ENCODE measurements around the gene RPS15.
"Not testable (repeated sequence)": the region's sequence is repeated elsewhere in the genome, so short reads cannot be mapped to it uniquely, and the experiment has no call there.

Gene RPS15

GRCh38 chr19:1418496-1418775, 19.8 kb upstream of the RPS15 start:
- no peak overlapping the region for H3K4me3 ChIP-seq (replicated peaks; ENCODE audit: low read depth, low read length)
- no peaks in the 10 kb centered on the region for H3K27me3 ChIP-seq (replicated peaks; ENCODE audit: control insufficient read depth, insufficient read depth, low read length)
- no peak for DNase-seq (ENCODE audit: extremely low read depth, insufficient read length)
- peaks cover 40% of the 10 kb centered on the region for H3K36me3 ChIP-seq (ENCODE audit: control insufficient read depth, insufficient read depth, low read length)
- no peak for TF ChIP-seq CTCF (IDR thresholded peaks at IDR 0.05; ENCODE audit: insufficient read depth, low read length, poor library complexity, severe bottlenecking)

GRCh38 chr19:1418951-1419738, 19.1 kb upstream of the RPS15 start:
- DNase-seq (ENCODE audit: extremely low read depth, insufficient read length): no peak
- H3K36me3 ChIP-seq (ENCODE audit: control insufficient read depth, insufficient read depth, low read length): peaks cover 43% of the 10 kb centered on the region
- no peak for TF ChIP-seq CTCF (IDR thresholded peaks at IDR 0.05; ENCODE audit: insufficient read depth, low read length, poor library complexity, severe bottlenecking)
- no peak overlapping the region for H3K4me3 ChIP-seq (replicated peaks; ENCODE audit: low read depth, low read length)
- H3K27me3 ChIP-seq (replicated peaks; ENCODE audit: control insufficient read depth, insufficient read depth, low read length): no peaks in the 10 kb centered on the region

DNA sequence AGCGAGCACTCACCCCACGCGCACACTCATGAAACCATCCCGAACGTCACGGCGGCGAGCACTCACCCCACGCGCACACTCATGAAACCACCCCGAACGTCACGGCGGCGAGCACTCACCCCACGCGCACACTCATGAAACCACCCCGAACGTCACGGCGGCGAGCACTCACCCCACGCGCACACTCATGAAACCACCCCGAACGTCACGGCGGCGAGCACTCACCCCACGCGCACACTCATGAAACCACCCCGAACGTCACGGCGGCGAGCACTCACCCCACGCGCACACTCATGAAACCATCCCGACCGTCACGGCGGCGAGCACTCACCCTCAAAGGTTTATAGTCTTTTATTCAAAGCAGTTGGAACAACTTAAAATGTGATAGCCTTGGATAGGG, 18.1 kb upstream of the RPS15 start:
- peaks cover 46% of the 10 kb centered on the region for H3K36me3 ChIP-seq (ENCODE audit: control insufficient read depth, insufficient read depth, low read length)
- DNase-seq (ENCODE audit: extremely low read depth, insufficient read length); H3K4me3 ChIP-seq (replicated peaks; ENCODE audit: low read depth, low read length); H3K27me3 ChIP-seq (replicated peaks; ENCODE audit: control insufficient read depth, insufficient read depth, low read length): not testable (repeated sequence)

DNA sequence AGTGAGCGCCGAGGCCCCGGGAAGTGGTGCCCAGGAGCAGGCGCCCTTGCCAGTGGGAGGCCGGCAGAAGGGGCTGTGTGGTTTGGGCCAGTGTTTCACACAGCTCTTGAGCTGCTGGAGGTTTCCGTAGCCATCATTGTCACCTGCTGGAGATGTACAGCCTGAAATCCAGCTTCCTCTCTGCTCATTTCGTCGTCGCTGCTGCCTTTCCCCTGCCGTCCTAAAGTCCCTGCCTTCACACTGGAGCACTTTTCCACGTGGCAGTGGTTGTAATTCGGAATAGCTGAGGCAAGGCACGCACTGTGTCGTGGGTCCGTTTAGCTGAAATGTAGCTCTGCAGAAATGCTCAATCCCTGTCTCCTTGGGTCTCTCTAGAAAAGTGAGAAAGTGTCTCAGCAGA, 17.6 kb upstream of the RPS15 start:
- DNase-seq (ENCODE audit: extremely low read depth, insufficient read length): no peak
- H3K27me3 ChIP-seq (replicated peaks; ENCODE audit: control insufficient read depth, insufficient read depth, low read length): no peaks in the 10 kb centered on the region
- no peak for TF ChIP-seq CTCF (IDR thresholded peaks at IDR 0.05; ENCODE audit: insufficient read depth, low read length, poor library complexity, severe bottlenecking)
- peaks cover 48% of the 10 kb centered on the region for H3K36me3 ChIP-seq (ENCODE audit: control insufficient read depth, insufficient read depth, low read length)
- H3K4me3 ChIP-seq (replicated peaks; ENCODE audit: low read depth, low read length): no peak overlapping the region

GRCh38 chr19:1421218-1421957, 16.8 kb upstream of the RPS15 start:
- Histone ChIP-seq H3K36me3 (ENCODE audit: control insufficient read depth, insufficient read depth, low read length) (peaks cover 51% of the 10 kb centered on the region), H3K27me3 (replicated peaks; ENCODE audit: control insufficient read depth, insufficient read depth, low read length) (no peaks in the 10 kb centered on the region), H3K4me3 (replicated peaks; ENCODE audit: low read depth, low read length) (no peak overlapping the region)
- TF ChIP-seq CTCF (IDR thresholded peaks at IDR 0.05; ENCODE audit: insufficient read depth, low read length, poor library complexity, severe bottlenecking): no peak
- no peak for DNase-seq (ENCODE audit: extremely low read depth, insufficient read length)

DNA sequence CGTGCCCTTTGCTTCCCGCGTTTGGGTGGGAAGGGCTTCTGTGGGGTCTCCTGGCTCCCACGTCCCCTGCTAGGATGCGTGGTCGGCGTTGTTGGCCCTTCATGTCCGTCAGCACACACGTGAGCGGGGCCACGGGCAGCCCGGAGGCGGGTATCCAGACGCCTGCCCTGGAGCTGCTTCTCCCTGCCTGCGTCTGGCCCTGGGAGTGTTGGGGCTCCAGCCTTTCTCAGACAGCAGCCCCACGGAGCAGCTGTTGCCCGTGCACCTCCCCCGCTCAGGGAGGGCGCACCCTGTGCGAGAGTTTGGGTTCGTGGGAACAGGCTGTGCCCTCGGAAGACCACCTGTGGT, 16.3 kb upstream of the RPS15 start:
- Histone ChIP-seq H3K27me3 (replicated peaks; ENCODE audit: control insufficient read depth, insufficient read depth, low read length) (no peaks in the 10 kb centered on the region), H3K4me3 (replicated peaks; ENCODE audit: low read depth, low read length) (no peak overlapping the region), H3K36me3 (ENCODE audit: control insufficient read depth, insufficient read depth, low read length) (peaks cover 52% of the 10 kb centered on the region)
- no peak for DNase-seq (ENCODE audit: extremely low read depth, insufficient read length)
- TF ChIP-seq CTCF (IDR thresholded peaks at IDR 0.05; ENCODE audit: insufficient read depth, low read length, poor library complexity, severe bottlenecking): no peak

All from GM06990 (cell line).